ENCODE results near the gene PLAU. TPM values are rescaled to one million over a fixed set of nuclear protein-coding genes. Genes with fewer than 3 reads are reported as not detected.
"Not testable (repeated sequence)": the region's sequence is repeated elsewhere in the genome, so short reads cannot be mapped to it uniquely, and the experiment has no call there.

PLAU gene
- total RNA-seq, 4 donors from 2014 or later: 7.3 to 75.2 (median 31.9) TPM

- no peak for ATAC-seq (ENCODE audit: low FRiP score)
Measured at GRCh38 chr10:73891540-73891939, 19.4 kb upstream of the PLAU start.

GRCh38 chr10:73892310-73893030 is 18.5 kb upstream of the PLAU start:
- DNase-seq (ENCODE audit: low spot score): no peak
- no peak for ATAC-seq (ENCODE audit: low FRiP score)
- no peak for TF ChIP-seq CTCF (IDR thresholded peaks at IDR 0.05)

More at GRCh38 chr10:73891540-73891939, 19.4 kb upstream of the PLAU start:
- no peak for DNase-seq (ENCODE audit: low spot score)
- no peak for TF ChIP-seq CTCF (IDR thresholded peaks at IDR 0.05)

- TF ChIP-seq CTCF (IDR thresholded peaks at IDR 0.05): no peak
- no peak for ATAC-seq (ENCODE audit: low FRiP score)
- DNase-seq (ENCODE audit: low spot score): no peak
Measured at GRCh38 chr10:73893426-73893825, 17.5 kb upstream of the PLAU start.

- no peak for DNase-seq (ENCODE audit: low spot score)
- TF ChIP-seq CTCF (IDR thresholded peaks at IDR 0.05): no peak
- no peak for ATAC-seq (ENCODE audit: low FRiP score)
Measured at GRCh38 chr10:73894245-73894971, 16.5 kb upstream of the PLAU start.

GRCh38 chr10:73895381-73895780 is 15.6 kb upstream of the PLAU start:
- not testable (repeated sequence) for ATAC-seq (ENCODE audit: low FRiP score)

GRCh38 chr10:73897693-73898092 is 13.2 kb upstream of the PLAU start:
- DNase-seq (ENCODE audit: low spot score) (no peak), ATAC-seq (ENCODE audit: low FRiP score) (no peak)
- no peak for TF ChIP-seq CTCF (IDR thresholded peaks at IDR 0.05)

More at GRCh38 chr10:73895381-73895780, 15.6 kb upstream of the PLAU start:
- not testable (repeated sequence) for DNase-seq (ENCODE audit: low spot score)

GRCh38 chr10:73898730-73899410 is 12.1 kb upstream of the PLAU start:
- TF ChIP-seq CTCF (IDR thresholded peaks at IDR 0.05): no peak
- DNase-seq (ENCODE audit: low spot score) (no peak), ATAC-seq (ENCODE audit: low FRiP score) (no peak)

Measured in omental fat pad (tissue), 4 donors.